ENCODE measurements around the gene REPIN1. TPM values are rescaled to one million over a fixed set of nuclear protein-coding genes. Genes with fewer than 3 reads are reported as not detected.
A peak's percentile ranks its signal among the peaks of the same experiment; 100 is the strongest.

REPIN1 gene
- total RNA-seq, 1 experiment from 2014 or later = 106 TPM

- Mint-ChIP-seq H3K4me1 (peaks cover 34 to 44% of the 10 kb centered on the region in 2 experiments), H3K36me3 (ENCODE audit: insufficient read depth in 1 of 3, low read depth in 3 of 3) (peaks cover 0 to 28% (median 0%) of the 10 kb centered on the region in 3 experiments; a peak in 2 of 7 replicates), H3K4me3 (peak overlapping the region in 1 of 2 experiments; percentile 87; a peak in 2 of 5 replicates), H3K27me3 (ENCODE audit: low read depth) (peaks cover 30% of the 10 kb centered on the region), H3K9me3 (no peaks in the 10 kb centered on the region), H3K27ac (peak overlapping the region in 1 of 3 experiments; percentile 86; a peak in 2 of 7 replicates)
- H4K5ac ChIP-seq (ENCODE audit: insufficient read length, low read depth, low read length) = no peak overlapping the region
- H3K56ac ChIP-seq (ENCODE audit: insufficient read length, low read depth, low read length) = no peak overlapping the region
- H3K27me3 ChIP-seq (ENCODE audit: insufficient read depth, low read length) = no peaks in the 10 kb centered on the region
- no CpG with 5 or more reads among the region's 4 CpGs for WGBS (ENCODE audit: extremely low coverage, insufficient read length, low lambda C conversion rate)
- no peak overlapping the region for H3K27ac ChIP-seq (ENCODE audit: insufficient read length, low read depth, low read length)
- H3K9ac ChIP-seq (ENCODE audit: extremely low read depth, insufficient read length, low read length) = no peak overlapping the region
- no peak overlapping the region for H2BK5ac ChIP-seq (ENCODE audit: insufficient read length, low read length)
- H3K4ac ChIP-seq (ENCODE audit: low read depth, low read length) = no peak overlapping the region
- H3K23me2 ChIP-seq (ENCODE audit: insufficient read length, low read depth, low read length, poor library complexity, severe bottlenecking) = peaks cover 7% of the 10 kb centered on the region
- H2AFZ ChIP-seq (ENCODE audit: low read length) = no peak overlapping the region
- no peak overlapping the region for H2BK20ac ChIP-seq (ENCODE audit: low read depth, low read length, poor library complexity, severe bottlenecking)
- H2AK5ac ChIP-seq (ENCODE audit: insufficient read length, low read length) = no peak overlapping the region
- H2BK15ac ChIP-seq (ENCODE audit: low read depth, low read length) = no peak overlapping the region
- H3K23ac ChIP-seq (ENCODE audit: insufficient read length, low read depth, low read length) = no peak overlapping the region
- H3K4me2 ChIP-seq (ENCODE audit: insufficient read depth, insufficient read length, low read length) = no peak overlapping the region
- no peak overlapping the region for H4K91ac ChIP-seq (ENCODE audit: insufficient read length, low read depth, low read length)
- H3K18ac ChIP-seq (ENCODE audit: insufficient read length, low read depth, low read length) = peak overlapping the region; percentile 15
- H4K8ac ChIP-seq (replicated peaks; ENCODE audit: insufficient read length, low read depth, low read length) = no peak overlapping the region
- no peak for DNase-seq
- H3K4me1 ChIP-seq (ENCODE audit: insufficient read depth, low read length) = peaks cover 5% of the 10 kb centered on the region
- no peak for TF ChIP-seq CTCF (conservative IDR thresholded peaks at IDR 0.05)
- no peak overlapping the region for H2BK12ac ChIP-seq (ENCODE audit: insufficient read length, low read depth, low read length)
- no peaks in the 10 kb centered on the region for H3K9me3 ChIP-seq (ENCODE audit: control insufficient read depth, low read depth, low read length)
- no peak overlapping the region for H3T11ph ChIP-seq (ENCODE audit: low read length)
- H3K79me1 ChIP-seq (ENCODE audit: insufficient read depth, low read depth, low read length, poor library complexity, severe bottlenecking) = no peaks in the 10 kb centered on the region
- no peaks in the 10 kb centered on the region for H3K79me2 ChIP-seq (ENCODE audit: insufficient read depth, low read length)
- H3K14ac ChIP-seq (ENCODE audit: insufficient read depth, low read length) = peak overlapping the region; percentile 5; the same call in 1 of the 2 replicates
- no peaks in the 10 kb centered on the region for H4K20me1 ChIP-seq (ENCODE audit: control insufficient read depth, insufficient read depth, insufficient read length)
- no peak overlapping the region for H2BK120ac ChIP-seq (ENCODE audit: low read depth, low read length, poor library complexity, severe bottlenecking)
These were observed 46.3 kb upstream of the REPIN1 start for GRCh38 chr7:150322114-150322832.

Data from H9 (cell line).